HT-29 (cell line): ENCODE measurements around the gene ARHGAP25. TPM values are rescaled to one million over a fixed set of nuclear protein-coding genes. Genes with fewer than 3 reads are reported as not detected.
"Not testable (repeated sequence)": the region's sequence is repeated elsewhere in the genome, so short reads cannot be mapped to it uniquely, and the experiment has no call there.

ENCODE experiments used
- DNase-seq: peaks from one replicate; pipeline ENCODE4 v3.0.0-alpha.2; 2015; ENCODE audit warnings: low spot score
- total RNA-seq: library from RNA; depleted of rRNA; stranded (reverse); fragments of >200 nt; shearing (Covaris generic); gene quantifications from 2 replicates; pipeline ENCODE4 v1.2.3, GENCODE V29; 2014

ARHGAP25 gene
- total RNA-seq, 1 experiment from 2014 or later: not detected

GRCh38 chr2:68796295-68796905 is 61.8 kb downstream of the ARHGAP25 start:
- DNase-seq: no peak

GRCh38 chr2:68798569-68798968 is 64.0 kb downstream of the ARHGAP25 start:
- DNase-seq: no peak

- no peak for DNase-seq
These were observed 64.8 kb downstream of the ARHGAP25 start for GRCh38 chr2:68799140-68800026.

- no peak for DNase-seq
These were observed 65.4 kb downstream of the ARHGAP25 start for GRCh38 chr2:68800027-68800401.

- no peak for DNase-seq
These were observed 65.9 kb downstream of the ARHGAP25 start for GRCh38 chr2:68800517-68800916.

- not testable (repeated sequence) for DNase-seq
These were observed 67.5 kb downstream of the ARHGAP25 start for GRCh38 chr2:68802161-68802560.

- no peak for DNase-seq
These were observed 70.4 kb downstream of the ARHGAP25 start for GRCh38 chr2:68805025-68805424.

- DNase-seq: no peak
These were observed 72.0 kb downstream of the ARHGAP25 start for GRCh38 chr2:68806511-68807109.

GRCh38 chr2:68807821-68808266 is 73.2 kb downstream of the ARHGAP25 start:
- DNase-seq: no peak

GRCh38 chr2:68809324-68810240 is 75.0 kb downstream of the ARHGAP25 start:
- DNase-seq: no peak

- no peak for DNase-seq
These were observed 76.8 kb downstream of the ARHGAP25 start for GRCh38 chr2:68811364-68811763.

- no peak for DNase-seq
These were observed 77.6 kb downstream of the ARHGAP25 start for GRCh38 chr2:68812251-68812650.

- DNase-seq: no peak
These were observed 79.0 kb downstream of the ARHGAP25 start for GRCh38 chr2:68813596-68813995.

GRCh38 chr2:68817306-68817705 is 82.7 kb downstream of the ARHGAP25 start:
- no peak for DNase-seq

GRCh38 chr2:68819556-68819955 is 84.9 kb downstream of the ARHGAP25 start:
- no peak for DNase-seq

GRCh38 chr2:68822207-68822872 is 87.7 kb downstream of the ARHGAP25 start:
- DNase-seq: no peak

GRCh38 chr2:68824831-68825230 is 90.2 kb downstream of the ARHGAP25 start:
- DNase-seq: no peak

- DNase-seq: no peak
These were observed 91.3 kb downstream of the ARHGAP25 start for GRCh38 chr2:68825866-68826265.

- no peak for DNase-seq
These were observed 93.1 kb downstream of the ARHGAP25 start for GRCh38 chr2:68827666-68828065.

- DNase-seq: peak; percentile 74
These were observed 94.5 kb downstream of the ARHGAP25 start for GRCh38 chr2:68828887-68829708.
